SK-N-SH (cell line): ENCODE measurements around the gene CYP2D6.
"Not testable (repeated sequence)": the region's sequence is repeated elsewhere in the genome, so short reads cannot be mapped to it uniquely, and the experiment has no call there.

ENCODE experiments used
- EZH2phosphoT487 ChIP-seq: fragments of 200-600 bp; sonication (generic); IDR thresholded peaks from 2 replicates; pipeline ENCODE4 v1.6.1; 2017; ENCODE audit warnings: low read depth, mixed run types, mild to moderate bottlenecking, antibody characterized with exemption, moderate library complexity, borderline replicate concordance
- FOXM1 ChIP-seq: IDR thresholded peaks from 2 replicates; pipeline ENCODE4 v1.4.0; 2012; ENCODE audit warnings: low read depth, mild to moderate bottlenecking
- MEF2A ChIP-seq: IDR thresholded peaks from 2 replicates; pipeline ENCODE4 v1.4.0; 2012; ENCODE audit warnings: low read depth, borderline replicate concordance
- SMC3 ChIP-seq: IDR thresholded peaks from 2 replicates; pipeline ENCODE4 v1.6.1; 2012; ENCODE audit warnings: low read depth, low read length, improper control_type of control experiment

GRCh38 chr22:42140153-42140552 lies 9.5 kb upstream of the CYP2D6 start:
- not testable (repeated sequence) for TF ChIP-seq MEF2A, FOXM1, EZH2phosphoT487, SMC3
